Esophagus squamous epithelium (tissue), 5 donors: ENCODE results near the gene UFSP1. TPM values are rescaled to one million over a fixed set of nuclear protein-coding genes. Genes with fewer than 3 reads are reported as not detected.
A peak's percentile ranks its signal among the peaks of the same experiment; 100 is the strongest.

ENCODE experiments used
- DNase-seq: peaks from one replicate; lab custom pipeline; 2025; lab: John Stamatoyannopoulos, UW
- H3K27ac ChIP-seq, 4 donors: fragments of 200-600 bp; sonication (generic); one replicate each; pipeline ENCODE4 v1.5.1; 2016 to 2019; ENCODE audit warnings: mild to moderate bottlenecking in 1 of 4
- H3K27me3 ChIP-seq, 4 donors: fragments of 200-600 bp; sonication (generic); 1 replicate in 3 of 4; 2 replicates in 1 of 4; pipeline versions ENCODE4 v1.5.1 to v1.6.0; 2017 to 2021; ENCODE audit warnings: antibody characterized with exemption in 1 of 4
- H3K36me3 ChIP-seq, 3 donors: fragments of 200-600 bp; sonication (generic); one replicate each; pipeline ENCODE4 v1.5.1; 2016 to 2019
- H3K4me1 ChIP-seq, 3 donors: fragments of 200-600 bp; sonication (generic); one replicate each; pipeline ENCODE4 v1.5.1; 2017 to 2019
- H3K4me3 ChIP-seq, 4 donors: fragments of 200-600 bp; sonication (generic); 1 replicate in 3 of 4; 2 replicates in 1 of 4; pipeline ENCODE4 v1.5.1; 2016 to 2019; ENCODE audit warnings: mild to moderate bottlenecking in 2 of 4, moderate library complexity in 1 of 4
- H3K9me3 ChIP-seq, 3 donors: fragments of 200-600 bp; sonication (generic); one replicate each; pipeline ENCODE4 v1.5.1; 2016 to 2019
- CTCF ChIP-seq, 6 experiments: fragments of 450-650 bp in 4 of 6; fragments of 200-600 bp in 2 of 6; sonication (generic) in 2 of 6; IDR thresholded peaks; one replicate each; pipeline ENCODE4 v1.5.1; 2016 to 2019; ENCODE audit warnings: antibody characterized with exemption in 6 of 6, mild to moderate bottlenecking in 4 of 6, moderate library complexity in 4 of 6
- POLR2A ChIP-seq, 4 donors: fragments of 450-650 bp; IDR thresholded peaks; one replicate each; pipeline ENCODE4 v1.6.1; 2017; ENCODE audit warnings: antibody characterized with exemption in 4 of 4, mild to moderate bottlenecking in 4 of 4, moderate library complexity in 3 of 4
- WGBS, 2 donors: methylation state at CpG; one replicate each; pipeline ENCODE4 v1.1.5; 2018; 5-methylcytosine and 5-hydroxymethylcytosine counted together
- intact Hi-C: fragments of 100-400 bp; cut with DNase I; formaldehyde crosslinking; loops from one replicate; pipeline ENCODE4 v1.15.0; 2022
- total RNA-seq, 4 donors: library from RNA; depleted of rRNA; stranded (reverse); fragments of >200 nt; gene quantifications; one replicate each; pipeline ENCODE4 v1.1.0, GENCODE V29; 2016
- donor health status: DM: yes; HTN: yes; CAD: no.

UFSP1 gene
- total RNA-seq, 4 donors from 2014 or later: 1.3 to 8.4 (median 5.5) TPM

DNA sequence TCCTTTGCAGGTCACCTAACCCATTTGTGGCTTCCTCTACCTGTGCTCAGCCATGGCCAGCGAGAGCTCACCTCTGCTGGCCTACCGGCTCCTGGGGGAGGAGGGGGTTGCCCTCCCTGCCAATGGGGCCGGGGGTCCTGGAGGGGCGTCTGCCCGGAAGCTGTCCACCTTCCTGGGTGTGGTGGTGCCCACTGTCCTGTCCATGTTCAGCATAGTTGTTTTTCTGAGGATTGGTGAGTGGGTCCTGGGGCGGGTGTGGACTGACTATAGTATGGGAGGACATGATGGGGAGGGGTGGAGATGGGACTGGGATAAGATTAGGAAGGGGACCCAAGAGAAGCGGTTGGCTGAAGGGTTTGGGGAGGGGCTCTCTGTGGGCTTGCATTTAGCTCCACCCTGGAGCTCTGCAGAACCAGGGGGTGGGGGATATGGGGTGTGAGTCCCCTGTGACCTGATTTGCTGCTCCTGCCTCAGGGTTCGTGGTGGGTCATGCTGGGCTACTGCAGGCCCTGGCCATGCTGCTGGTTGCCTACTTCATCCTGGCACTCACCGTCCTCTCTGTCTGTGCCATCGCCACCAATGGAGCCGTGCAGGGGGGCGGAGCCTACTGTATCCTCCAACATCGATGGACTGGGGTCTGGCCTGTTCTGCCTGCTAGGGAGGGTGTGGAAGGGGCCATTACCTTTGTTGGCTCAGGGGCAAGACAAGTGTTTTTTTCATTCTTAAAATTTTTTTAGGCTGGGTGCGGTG is 35.2 kb downstream of the UFSP1 start:
- intact Hi-C loops: loop anchor here (5.0 kb wide), 1 partner anchor 57 kb away; no protein-coding TSS in a partner anchor
- WGBS, 2 donors: 94 to 100% methylated on average over 2 of the region's 14 CpGs
- H3K27me3 ChIP-seq: no peaks in the 10 kb centered on the region
- H3K4me3 ChIP-seq: no peak overlapping the region
- no peak overlapping the region for H3K27ac ChIP-seq
- no peak for TF ChIP-seq CTCF (IDR thresholded peaks at IDR 0.05)
- no peak for TF ChIP-seq POLR2A (IDR thresholded peaks at IDR 0.05)
- H3K4me1 ChIP-seq: peaks cover 17 to 34% (median 18%) of the 10 kb centered on the region in 3 donors
- DNase-seq: no peak
- no peaks in the 10 kb centered on the region for H3K9me3 ChIP-seq
- peaks cover 0 to 39% (median 0%) of the 10 kb centered on the region in 3 donors for H3K36me3 ChIP-seq

GRCh38 chr7:100852048-100852872 is 37.3 kb downstream of the UFSP1 start, which contains the start of gene SLC12A9:
Gene SLC12A9 (plus strand): TSS chr7:100852713. CDS start chr7:100854198, 1,485 bp downstream.
- 0% methylated on average over 21 of the region's 71 CpGs; no CpG with 5 or more reads in 1 of the 2 donors for WGBS, 2 donors
- TF ChIP-seq POLR2A (IDR thresholded peaks at IDR 0.05) (peak in 2 of 4 donors; percentile 31 to 60), CTCF (IDR thresholded peaks at IDR 0.05) (peak; percentile 88 to 95 (median 92))
- Histone ChIP-seq H3K9me3 (no peaks in the 10 kb centered on the region), H3K27ac (peak within 1 kb of the TSS; percentile 70 to 87 (median 80)), H3K27me3 (no peaks in the 10 kb centered on the region), H3K4me1 (peaks cover 17 to 34% (median 18%) of the 10 kb centered on the region in 3 donors), H3K36me3 (peaks cover 0 to 23% (median 0%) of the 10 kb centered on the region in 3 donors), H3K4me3 (peak within 1 kb of the TSS; percentile 62 to 91 (median 80))
- DNase-seq: peak; percentile 52
- intact Hi-C loops: loop anchor here (5.0 kb wide), 1 partner anchor 55 kb away; no protein-coding TSS in a partner anchor

DNA sequence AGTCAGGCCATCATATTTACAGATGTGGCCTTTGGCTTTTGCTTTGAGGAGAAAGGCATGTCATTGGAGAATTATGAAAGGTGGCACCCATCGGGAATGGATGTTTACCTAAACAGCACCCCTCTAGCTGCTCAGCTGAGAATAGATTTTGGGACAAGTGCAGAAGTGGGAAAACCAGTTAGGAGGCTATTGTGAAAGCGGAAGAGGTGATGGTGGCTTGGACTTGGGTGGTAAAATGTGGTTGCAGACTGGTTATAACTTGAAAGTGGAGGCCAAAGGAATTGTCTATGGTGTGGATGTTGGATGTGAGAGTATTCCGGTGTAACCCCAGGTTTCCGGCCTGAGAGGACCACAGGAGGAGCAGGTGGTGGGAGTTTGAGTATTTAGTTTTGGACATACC is 42.2 kb downstream of the UFSP1 start:
- Histone ChIP-seq H3K9me3 (no peaks in the 10 kb centered on the region), H3K4me1 (peaks cover 7 to 10% (median 7%) of the 10 kb centered on the region in 3 donors), H3K27ac (no peak overlapping the region), H3K27me3 (no peaks in the 10 kb centered on the region), H3K4me3 (no peak overlapping the region), H3K36me3 (no peaks in the 10 kb centered on the region)
- TF ChIP-seq CTCF (IDR thresholded peaks at IDR 0.05): no peak
- intact Hi-C loops: no loop called here
- WGBS, 2 donors: 87 to 90% methylated on average over 4 of the region's 4 CpGs
- DNase-seq: no peak

DNA sequence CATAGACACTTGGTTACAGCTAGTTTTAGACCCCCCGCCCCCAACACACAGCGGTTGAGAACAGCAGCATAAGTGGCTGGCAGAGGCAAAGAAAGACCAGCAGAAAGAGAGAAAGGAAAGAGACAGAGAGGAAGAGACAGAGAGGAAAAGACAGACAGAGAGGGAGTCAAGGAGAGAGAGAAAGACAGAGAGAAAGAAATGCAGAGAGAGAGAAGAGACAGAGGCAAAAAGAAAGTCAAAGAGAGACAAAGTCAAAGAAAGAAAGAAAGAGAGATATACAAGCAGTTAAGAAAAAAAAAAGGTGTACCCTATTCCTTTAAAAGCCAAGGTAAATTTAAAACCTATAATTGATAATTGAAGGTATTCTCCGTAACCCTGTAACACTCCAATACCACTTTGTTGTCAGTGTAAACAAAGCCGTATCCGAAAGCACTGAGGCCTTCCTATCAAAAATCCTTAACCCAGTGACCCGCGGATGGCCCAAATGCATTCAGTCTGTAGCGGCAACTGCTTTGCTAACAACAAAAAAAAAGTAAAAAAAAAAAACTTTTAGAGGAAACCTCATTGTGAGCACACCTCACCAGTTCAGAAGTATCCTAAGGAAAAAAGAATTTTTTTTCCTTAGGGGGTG is 48.9 kb downstream of the UFSP1 start:
- TF ChIP-seq CTCF (IDR thresholded peaks at IDR 0.05) (no peak), POLR2A (IDR thresholded peaks at IDR 0.05) (no peak)
- Histone ChIP-seq H3K27me3 (no peaks in the 10 kb centered on the region), H3K27ac (no peak overlapping the region), H3K9me3 (no peaks in the 10 kb centered on the region), H3K4me1 (peaks cover 8 to 21% (median 11%) of the 10 kb centered on the region in 3 donors), H3K4me3 (no peak overlapping the region), H3K36me3 (no peaks in the 10 kb centered on the region)
- intact Hi-C loops: no loop called here
- 72 to 86% methylated on average over 8 of the region's 8 CpGs for WGBS, 2 donors
- DNase-seq: no peak
